Fibroblast of villous mesenchyme (primary cell): ENCODE measurements around the gene PDZD2. TPM values are rescaled to one million over a fixed set of nuclear protein-coding genes. Genes with fewer than 3 reads are reported as not detected.

Experiments used
- DNase-seq: peaks from one replicate; pipeline ENCODE4 v3.0.0-alpha.2; 2010; ENCODE audit warnings: low read depth
- H3K4me3 ChIP-seq: 2 replicates; pipeline ENCODE4 v1.5.1; 2011; ENCODE audit warnings: low read depth, mild to moderate bottlenecking, low read length
- total RNA-seq: library from RNA; depleted of rRNA; stranded (reverse); fragments of >200 nt; gene quantifications from 2 replicates; pipeline ENCODE4 v1.2.3, GENCODE V29; 2012
- TF ChIP-seq, protein P1 (sequence below): IDR thresholded peaks from 2 replicates; pipeline ENCODE4 v1.5.1; 2012; ENCODE audit warnings: low read depth, mild to moderate bottlenecking, low read length; ENCODE audit not compliant: insufficient read depth

The PDZD2 gene
- total RNA-seq, 1 donor, result 2.6 TPM

DNA sequence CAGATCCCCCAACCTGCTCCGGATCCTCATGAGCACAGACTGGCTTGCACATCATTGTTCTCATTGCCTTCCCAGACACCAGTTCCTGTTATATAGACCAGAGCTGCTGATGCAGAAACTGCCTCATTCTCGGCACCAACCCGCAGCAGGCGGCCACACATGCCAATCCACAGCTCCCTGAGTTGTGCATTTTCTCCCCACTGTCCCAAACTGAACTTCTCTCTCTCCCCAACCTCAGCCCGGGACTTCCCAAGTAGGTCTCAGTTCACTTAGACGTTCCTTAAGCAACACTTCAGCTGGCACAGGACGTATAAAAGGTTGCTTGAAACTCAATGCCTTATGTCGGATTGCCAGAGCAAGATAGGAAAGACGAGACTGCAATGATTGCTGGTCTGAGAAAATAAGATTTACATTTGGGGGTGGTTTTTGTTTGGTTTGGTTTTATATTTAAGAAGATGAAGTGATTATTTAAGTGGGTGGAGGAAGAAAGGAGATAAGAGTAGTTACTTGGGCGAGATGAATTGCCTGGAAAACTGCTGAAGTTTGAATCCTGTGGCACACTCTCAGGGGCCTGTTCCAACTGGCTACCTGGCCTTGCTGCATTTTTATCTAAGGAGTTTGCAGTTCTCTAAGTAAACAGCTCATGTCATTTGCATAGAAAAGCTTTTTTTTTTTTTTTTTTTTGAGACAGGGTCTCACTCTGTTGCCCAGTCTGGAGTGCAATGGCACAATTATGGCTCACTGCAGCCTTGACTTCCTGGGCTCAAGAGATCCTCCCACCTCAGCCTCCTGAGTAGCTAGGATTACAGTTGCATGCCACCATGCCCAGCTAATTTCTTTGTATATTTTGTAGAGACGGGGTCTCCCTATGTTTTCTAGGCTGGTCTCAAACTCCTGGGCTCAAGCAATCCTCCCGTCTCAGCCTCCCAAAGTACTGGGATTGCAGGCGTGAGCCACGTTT, 379.8 kb downstream of the PDZD2 start:
- H3K4me3 ChIP-seq, result no peak overlapping the region
- no peak for DNase-seq
- TF ChIP-seq, protein P1, sequence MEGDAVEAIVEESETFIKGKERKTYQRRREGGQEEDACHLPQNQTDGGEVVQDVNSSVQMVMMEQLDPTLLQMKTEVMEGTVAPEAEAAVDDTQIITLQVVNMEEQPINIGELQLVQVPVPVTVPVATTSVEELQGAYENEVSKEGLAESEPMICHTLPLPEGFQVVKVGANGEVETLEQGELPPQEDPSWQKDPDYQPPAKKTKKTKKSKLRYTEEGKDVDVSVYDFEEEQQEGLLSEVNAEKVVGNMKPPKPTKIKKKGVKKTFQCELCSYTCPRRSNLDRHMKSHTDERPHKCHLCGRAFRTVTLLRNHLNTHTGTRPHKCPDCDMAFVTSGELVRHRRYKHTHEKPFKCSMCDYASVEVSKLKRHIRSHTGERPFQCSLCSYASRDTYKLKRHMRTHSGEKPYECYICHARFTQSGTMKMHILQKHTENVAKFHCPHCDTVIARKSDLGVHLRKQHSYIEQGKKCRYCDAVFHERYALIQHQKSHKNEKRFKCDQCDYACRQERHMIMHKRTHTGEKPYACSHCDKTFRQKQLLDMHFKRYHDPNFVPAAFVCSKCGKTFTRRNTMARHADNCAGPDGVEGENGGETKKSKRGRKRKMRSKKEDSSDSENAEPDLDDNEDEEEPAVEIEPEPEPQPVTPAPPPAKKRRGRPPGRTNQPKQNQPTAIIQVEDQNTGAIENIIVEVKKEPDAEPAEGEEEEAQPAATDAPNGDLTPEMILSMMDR, result no peak

DNA sequence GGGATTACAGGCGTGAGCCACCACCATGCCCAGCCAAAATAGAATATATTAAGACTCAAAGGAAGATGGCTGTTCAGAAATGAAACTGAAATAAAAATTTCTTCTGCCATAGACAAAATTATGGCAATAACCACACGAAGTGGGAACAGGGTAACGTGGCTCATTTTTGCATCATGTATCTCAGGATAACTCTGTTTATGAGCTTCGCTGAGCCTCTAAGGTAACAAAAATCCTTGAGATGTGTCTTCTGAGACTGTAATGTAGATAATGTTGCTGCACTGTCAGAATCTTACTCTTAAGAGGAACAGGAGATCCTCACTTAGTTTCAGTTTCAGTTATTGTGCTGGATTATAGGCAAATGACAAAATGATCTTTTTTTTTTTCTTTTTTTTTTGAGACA, 381.3 kb downstream of the PDZD2 start:
- TF ChIP-seq, protein P1, result no peak
- peak overlapping the region; percentile 38 for H3K4me3 ChIP-seq

DNA sequence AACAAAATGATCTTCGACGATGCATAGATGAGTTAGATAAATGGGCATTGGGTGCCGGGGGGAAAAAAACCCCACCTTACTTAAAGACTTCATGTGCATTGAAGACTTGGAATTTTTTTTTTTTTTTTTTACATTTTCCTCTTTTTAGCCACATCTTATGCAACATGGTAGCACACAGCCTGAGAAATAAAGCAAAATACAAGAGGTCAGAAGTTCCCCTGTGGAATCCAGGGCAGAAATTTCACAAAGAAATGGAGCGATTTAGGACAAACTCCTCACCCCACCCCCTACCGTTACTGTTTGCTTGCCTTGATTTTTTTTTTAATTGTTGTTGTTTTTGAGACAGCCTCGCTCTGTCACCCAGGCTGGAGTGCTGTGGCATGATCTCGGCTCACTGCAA, 382.0 kb downstream of the PDZD2 start:
- TF ChIP-seq, protein P1, result no peak
- no peak overlapping the region for H3K4me3 ChIP-seq
- peak; percentile 60 for DNase-seq

More for the DNA sequence above, 381.3 kb downstream of the PDZD2 start:
- peak; percentile 43 for DNase-seq

DNA sequence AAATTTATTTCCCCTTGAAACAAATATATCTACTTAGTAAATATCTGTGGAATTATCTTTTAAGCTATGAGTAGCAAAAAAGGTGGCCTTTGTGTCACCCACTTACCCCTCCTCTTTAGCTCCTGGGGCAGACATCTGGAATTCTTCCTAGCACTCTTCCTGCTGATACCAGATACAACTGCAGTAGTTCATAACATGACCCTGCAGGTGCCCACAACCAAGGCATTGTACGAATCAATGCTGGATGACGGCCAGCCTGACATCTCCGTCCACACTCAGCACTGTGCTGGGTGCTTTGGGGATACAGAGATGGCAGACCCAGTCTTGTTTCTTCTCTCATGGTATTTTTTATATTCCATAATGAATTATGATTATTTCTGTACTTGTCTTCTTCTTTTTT, 382.8 kb downstream of the PDZD2 start:
- TF ChIP-seq, protein P1, result no peak
- DNase-seq, result no peak
- no peak overlapping the region for H3K4me3 ChIP-seq

DNA sequence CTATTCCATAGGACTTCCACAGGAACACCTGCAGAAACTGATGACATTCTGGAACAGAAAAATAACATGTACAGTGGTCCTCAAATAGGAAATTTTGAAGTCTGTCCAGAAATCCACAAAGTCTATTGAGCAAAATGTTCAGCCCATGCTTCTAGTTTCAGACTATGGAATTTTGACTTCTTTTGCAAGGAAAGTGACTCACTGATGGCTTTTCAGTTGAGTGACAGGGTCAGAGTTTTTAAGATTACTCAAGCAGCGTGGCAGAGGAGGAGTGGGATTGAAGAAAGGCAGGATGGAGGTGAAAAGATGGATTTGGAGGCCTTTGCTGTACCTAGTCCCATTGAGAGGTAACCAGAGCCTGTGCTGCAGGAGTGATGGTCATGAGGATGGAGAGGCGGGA, 383.7 kb downstream of the PDZD2 start:
- TF ChIP-seq, protein P1, result no peak
- no peak overlapping the region for H3K4me3 ChIP-seq
- no peak for DNase-seq

DNA sequence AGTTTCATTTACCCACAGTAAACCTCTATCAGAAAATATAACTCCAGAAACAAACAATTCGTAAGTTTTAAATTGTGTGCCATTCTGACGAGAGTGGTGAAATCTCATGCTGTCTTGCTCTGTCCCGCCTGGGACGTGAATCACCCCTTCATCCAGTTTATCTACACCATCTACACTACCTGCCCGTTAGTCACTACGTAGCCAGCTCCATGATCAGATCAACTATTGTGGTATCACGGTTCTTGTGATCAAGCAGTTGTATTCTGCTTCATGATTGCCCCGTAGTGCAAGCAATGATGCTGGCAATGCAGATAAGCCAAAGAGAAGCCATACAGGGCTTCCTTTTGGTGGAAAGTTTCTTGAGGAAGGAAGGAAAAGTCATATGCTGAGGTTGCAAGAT, 384.9 kb downstream of the PDZD2 start:
- TF ChIP-seq, protein P1, result no peak
- no peak overlapping the region for H3K4me3 ChIP-seq

More for the DNA sequence above, 384.9 kb downstream of the PDZD2 start:
- no peak for DNase-seq
